ENCODE data around the gene ITPA. TPM values are rescaled to one million over a fixed set of nuclear protein-coding genes. Genes with fewer than 3 reads are reported as not detected.

ITPA gene
- total RNA-seq, 5 donors from 2014 or later (not counting 1 experiment from before 2014, with no cell fraction given), result 41.6 to 67.6 (median 61.8) TPM

- Mint-ChIP-seq H3K9me3 (no peaks in the 10 kb centered on the region), H3K36me3 (peaks cover 47% of the 10 kb centered on the region), H3K4me3 (no peak overlapping the region), H3K27ac (no peak overlapping the region), H3K27me3 (no peaks in the 10 kb centered on the region), H3K4me1 (no peaks in the 10 kb centered on the region)
- H3K9me3 ChIP-seq, result no peaks in the 10 kb centered on the region
- 97% methylated on average over 5 of the region's 5 CpGs for WGBS (ENCODE audit: insufficient coverage)
- CTCF ChIA-PET, result no interaction called here
- no peak overlapping the region for H3K27ac ChIP-seq (ENCODE audit: low read length)
- H3K27me3 ChIP-seq (replicated peaks in 1 of 2; ENCODE audit: control insufficient read depth in 2 of 2, extremely low read depth in 1 of 2, insufficient read depth in 2 of 2, low read length in 1 of 2), result peaks cover 0 to 25% of the 10 kb centered on the region in 2 experiments
- POLR2A ChIA-PET, result no interaction called here
- DNase-seq, result no peak
- H3K36me3 ChIP-seq (ENCODE audit: control insufficient read depth in 2 of 2, extremely low read depth in 1 of 2, insufficient read depth in 1 of 2, low read length in 1 of 2), result peaks cover 10 to 15% of the 10 kb centered on the region in 2 donors
- ATAC-seq (replicated peaks in 1 of 4), result no peak
- no peaks in the 10 kb centered on the region for H3K4me1 ChIP-seq (ENCODE audit: control insufficient read depth in 1 of 2, extremely low read depth in 1 of 2, insufficient read depth in 2 of 2, low read length in 2 of 2)
- H3K4me3 ChIP-seq (ENCODE audit: control insufficient read depth in 1 of 2, extremely low read depth in 1 of 2, low read length in 1 of 2), result no peak overlapping the region
Observed at GRCh38 chr20:3255728-3256127, 46.4 kb downstream of the ITPA start.

DNA sequence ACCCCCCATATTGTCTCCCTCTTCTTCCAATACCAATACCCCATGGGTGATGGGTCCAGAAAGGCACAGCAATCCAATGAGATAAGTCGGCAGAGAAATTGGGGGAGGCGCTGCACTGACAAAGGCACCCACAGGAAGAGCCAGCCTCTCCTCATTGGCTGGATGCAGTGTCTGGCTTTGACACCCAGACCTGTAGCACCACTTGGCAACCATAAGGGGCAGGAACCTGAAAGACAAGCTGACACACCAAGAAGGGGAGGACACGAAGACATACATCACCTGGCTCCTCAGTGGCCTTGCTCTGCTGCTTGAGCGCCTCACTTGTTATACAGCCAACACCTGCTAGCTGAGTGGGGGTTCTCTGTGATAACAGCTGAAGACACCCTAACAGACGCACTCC lies 49.1 kb downstream of the ITPA start:
- H3K9me3 ChIP-seq, result no peaks in the 10 kb centered on the region
- no peaks in the 10 kb centered on the region for H3K9me3 Mint-ChIP-seq
- no peaks in the 10 kb centered on the region for H3K27me3 Mint-ChIP-seq
- H3K4me1 ChIP-seq (ENCODE audit: control insufficient read depth in 1 of 2, extremely low read depth in 1 of 2, insufficient read depth in 2 of 2, low read length in 2 of 2), result no peaks in the 10 kb centered on the region
- CTCF ChIA-PET, result interaction anchor here in 1 of 2 donors (1.0 kb wide), 1 partner anchor 189 kb away, joined by 3 read pairs; no protein-coding TSS in a partner anchor
- no peak overlapping the region for H3K4me3 Mint-ChIP-seq
- H3K36me3 ChIP-seq (ENCODE audit: control insufficient read depth in 2 of 2, extremely low read depth in 1 of 2, insufficient read depth in 1 of 2, low read length in 1 of 2), result peaks cover 3 to 15% of the 10 kb centered on the region in 2 donors
- peaks cover 52% of the 10 kb centered on the region for H3K36me3 Mint-ChIP-seq
- ATAC-seq (replicated peaks in 1 of 4) (no peak), DNase-seq (no peak)
- H3K27me3 ChIP-seq (replicated peaks in 1 of 2; ENCODE audit: control insufficient read depth in 2 of 2, extremely low read depth in 1 of 2, insufficient read depth in 2 of 2, low read length in 1 of 2), result peaks cover 0 to 9% of the 10 kb centered on the region in 2 experiments
- WGBS (ENCODE audit: insufficient coverage), result 100% methylated on average over 4 of the region's 5 CpGs
- POLR2A ChIA-PET, result no interaction called here
- H3K27ac Mint-ChIP-seq, result no peak overlapping the region
- no peak overlapping the region for H3K27ac ChIP-seq (ENCODE audit: low read length)
- H3K4me3 ChIP-seq (ENCODE audit: control insufficient read depth in 1 of 2, extremely low read depth in 1 of 2, low read length in 1 of 2), result no peak overlapping the region
- no peaks in the 10 kb centered on the region for H3K4me1 Mint-ChIP-seq

- Histone ChIP-seq H3K27me3 (replicated peaks in 1 of 2; ENCODE audit: control insufficient read depth in 2 of 2, extremely low read depth in 1 of 2, insufficient read depth in 2 of 2, low read length in 1 of 2) (no peaks in the 10 kb centered on the region), H3K4me3 (ENCODE audit: control insufficient read depth in 1 of 2, extremely low read depth in 1 of 2, low read length in 1 of 2) (no peak overlapping the region), H3K9me3 (no peaks in the 10 kb centered on the region), H3K4me1 (ENCODE audit: control insufficient read depth in 1 of 2, extremely low read depth in 1 of 2, insufficient read depth in 2 of 2, low read length in 2 of 2) (no peaks in the 10 kb centered on the region), H3K36me3 (ENCODE audit: control insufficient read depth in 2 of 2, extremely low read depth in 1 of 2, insufficient read depth in 1 of 2, low read length in 1 of 2) (peaks cover 0 to 4% of the 10 kb centered on the region in 2 donors), H3K27ac (ENCODE audit: low read length) (no peak overlapping the region)
- Mint-ChIP-seq H3K36me3 (peaks cover 44% of the 10 kb centered on the region), H3K27me3 (no peaks in the 10 kb centered on the region), H3K27ac (no peak overlapping the region), H3K9me3 (no peaks in the 10 kb centered on the region), H3K4me1 (no peaks in the 10 kb centered on the region), H3K4me3 (no peak overlapping the region)
- DNase-seq, result no peak
- CTCF ChIA-PET, result interaction anchor here in 1 of 2 donors (0.6 kb wide), 1 partner anchor 57 kb away, joined by 3 read pairs; no protein-coding TSS in a partner anchor
- no peak for ATAC-seq (replicated peaks in 1 of 4)
- POLR2A ChIA-PET, result no interaction called here
Observed at GRCh38 chr20:3262566-3262965, 53.3 kb downstream of the ITPA start.

DNA sequence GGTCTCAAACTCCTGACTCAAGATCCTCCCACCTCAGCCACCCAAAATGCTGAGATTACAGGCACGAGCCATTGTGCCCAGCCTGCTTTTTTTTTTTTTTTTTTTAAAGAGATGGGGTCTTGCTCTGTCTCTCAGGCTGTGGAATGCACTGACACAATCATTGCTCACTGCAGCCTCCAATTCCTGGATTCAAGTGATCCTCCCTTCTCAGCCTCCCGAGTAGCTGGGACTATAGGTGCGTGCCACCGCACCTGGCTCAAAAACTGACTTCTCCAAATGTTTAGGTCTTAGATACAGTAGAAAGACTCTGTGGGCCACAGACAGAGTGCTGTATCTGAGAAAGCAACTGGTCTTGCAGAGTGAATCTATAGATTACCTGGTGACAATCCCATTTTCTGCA lies 60.8 kb downstream of the ITPA start:
- Histone ChIP-seq H3K9me3 (no peaks in the 10 kb centered on the region), H3K4me3 (ENCODE audit: control insufficient read depth in 1 of 2, extremely low read depth in 1 of 2, low read length in 1 of 2) (no peak overlapping the region), H3K36me3 (ENCODE audit: control insufficient read depth in 2 of 2, extremely low read depth in 1 of 2, insufficient read depth in 1 of 2, low read length in 1 of 2) (peaks cover 0 to 2% of the 10 kb centered on the region in 2 donors), H3K4me1 (ENCODE audit: control insufficient read depth in 1 of 2, extremely low read depth in 1 of 2, insufficient read depth in 2 of 2, low read length in 2 of 2) (no peaks in the 10 kb centered on the region), H3K27me3 (replicated peaks in 1 of 2; ENCODE audit: control insufficient read depth in 2 of 2, extremely low read depth in 1 of 2, insufficient read depth in 2 of 2, low read length in 1 of 2) (no peaks in the 10 kb centered on the region), H3K27ac (ENCODE audit: low read length) (no peak overlapping the region)
- Mint-ChIP-seq H3K4me1 (no peaks in the 10 kb centered on the region), H3K27ac (no peak overlapping the region), H3K27me3 (no peaks in the 10 kb centered on the region), H3K9me3 (no peaks in the 10 kb centered on the region), H3K36me3 (peaks cover 25% of the 10 kb centered on the region), H3K4me3 (no peak overlapping the region)
- POLR2A ChIA-PET, result no interaction called here
- no CpG with 5 or more reads among the region's 4 CpGs for WGBS (ENCODE audit: insufficient coverage)
- CTCF ChIA-PET, result no interaction called here
- DNase-seq (no peak), ATAC-seq (replicated peaks in 1 of 4) (no peak)

DNA sequence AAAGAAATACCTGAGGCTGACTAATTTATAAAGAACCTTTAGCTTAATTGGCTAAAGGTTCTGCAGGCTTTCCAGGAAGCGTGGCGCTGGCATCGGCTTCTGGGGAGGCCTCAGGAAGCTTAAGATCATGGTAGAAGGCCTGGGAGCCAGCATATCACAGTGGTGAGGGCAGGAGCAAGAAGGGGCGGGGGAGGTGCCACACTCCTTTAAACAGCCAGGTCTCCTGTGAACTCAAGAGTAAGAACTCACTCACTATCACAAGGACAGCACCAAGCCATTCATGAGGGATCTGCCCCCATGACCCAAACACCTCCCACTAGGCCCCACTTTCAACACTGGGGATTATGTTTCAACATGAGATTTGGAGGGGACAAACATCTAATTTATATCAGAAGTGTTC lies 64.1 kb downstream of the ITPA start:
- Mint-ChIP-seq H3K36me3 (peaks cover 38% of the 10 kb centered on the region), H3K9me3 (no peaks in the 10 kb centered on the region), H3K4me1 (no peaks in the 10 kb centered on the region), H3K27ac (no peak overlapping the region), H3K4me3 (no peak overlapping the region), H3K27me3 (no peaks in the 10 kb centered on the region)
- DNase-seq (no peak), ATAC-seq (replicated peaks in 1 of 4) (no peak)
- Histone ChIP-seq H3K27me3 (replicated peaks in 1 of 2; ENCODE audit: control insufficient read depth in 2 of 2, extremely low read depth in 1 of 2, insufficient read depth in 2 of 2, low read length in 1 of 2) (no peaks in the 10 kb centered on the region), H3K9me3 (no peaks in the 10 kb centered on the region), H3K27ac (ENCODE audit: low read length) (no peak overlapping the region), H3K4me3 (ENCODE audit: control insufficient read depth in 1 of 2, extremely low read depth in 1 of 2, low read length in 1 of 2) (no peak overlapping the region), H3K36me3 (ENCODE audit: control insufficient read depth in 2 of 2, extremely low read depth in 1 of 2, insufficient read depth in 1 of 2, low read length in 1 of 2) (peaks cover 2 to 5% of the 10 kb centered on the region in 2 donors), H3K4me1 (ENCODE audit: control insufficient read depth in 1 of 2, extremely low read depth in 1 of 2, insufficient read depth in 2 of 2, low read length in 2 of 2) (no peaks in the 10 kb centered on the region)
- ChIA-PET CTCF (no interaction called here), POLR2A (interaction anchor here in 1 of 2 donors (0.6 kb wide), 1 partner anchor 1234 kb away, joined by 3 read pairs; no protein-coding TSS in a partner anchor)
- WGBS (ENCODE audit: insufficient coverage), result 100% methylated on average over 3 of the region's 4 CpGs

Other genes with a start within 250 kb of the ITPA start
- 1 to 10 TPM in 4 of 5 donors, under 1 TPM in 1; 0.60 to 3.4 (median 1.8) TPM for gene GNRH2, start 165.9 kb upstream of the ITPA start, total RNA-seq
- gene MRPS26, start 163.4 kb upstream of the ITPA start, total RNA-seq, result 10 to 100 TPM; 20.9 to 38.5 (median 36.8) TPM
- gene OXT, start 137.9 kb upstream of the ITPA start, total RNA-seq, result 1 to 10 TPM in 2 of 5 donors, under 1 TPM in 1, not detected in 2; 0.92 to 3.0 (median 1.5) TPM
- 1 to 10 TPM in 1 of 5 donors, under 1 TPM in 2, not detected in 2; 0.44 to 1.6 (median 0.59) TPM for gene AVP, start 124.8 kb upstream of the ITPA start, total RNA-seq
- 10 to 100 TPM; 23.2 to 33.5 (median 28.7) TPM for gene FASTKD5, start 49.6 kb upstream of the ITPA start, total RNA-seq
- gene UBOX5, start 49.6 kb upstream of the ITPA start, total RNA-seq, result 10 to 100 TPM in 4 of 5 donors, 1 to 10 TPM in 1; 9.4 to 13.4 (median 10.8) TPM
- gene LZTS3, start 35.9 kb upstream of the ITPA start, total RNA-seq, result 10 to 100 TPM; 14.4 to 19.6 (median 15.3) TPM
- gene DDRGK1, start 4.8 kb upstream of the ITPA start, total RNA-seq, result 10 to 100 TPM; 44.6 to 76.3 (median 68.2) TPM
- 1 to 10 TPM in 3 of 5 donors, under 1 TPM in 2; 0.43 to 3.9 (median 1.4) TPM for gene SLC4A11, start 29.7 kb downstream of the ITPA start, total RNA-seq
- gene DNAAF9, start 198.2 kb downstream of the ITPA start, total RNA-seq, result 1 to 10 TPM; 4.9 to 6.2 (median 5.6) TPM